ENCODE data around the gene CAMK2A.

DNA sequence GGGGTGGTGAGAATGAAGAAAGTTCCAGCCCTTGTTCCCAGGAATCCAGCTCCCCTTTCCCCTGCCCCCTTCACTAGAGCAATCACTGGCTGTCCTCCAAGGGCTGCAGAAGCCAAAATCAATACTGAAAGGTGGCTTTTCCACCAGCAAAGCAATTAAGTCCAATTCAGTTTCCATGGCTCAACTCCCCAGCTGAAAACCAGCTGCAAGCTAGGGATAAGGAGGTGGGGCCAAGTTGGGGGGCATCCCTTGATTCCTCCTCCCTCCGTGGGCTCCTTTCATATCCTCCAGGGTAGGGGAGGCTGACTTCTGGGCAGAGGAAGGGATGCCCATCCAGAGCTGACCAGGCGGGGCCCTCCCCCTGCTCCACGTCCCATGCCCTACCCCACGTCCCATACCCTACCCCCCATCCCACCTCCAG, 22.7 kb downstream of the CAMK2A start:
- TF ChIP-seq, protein P1, sequence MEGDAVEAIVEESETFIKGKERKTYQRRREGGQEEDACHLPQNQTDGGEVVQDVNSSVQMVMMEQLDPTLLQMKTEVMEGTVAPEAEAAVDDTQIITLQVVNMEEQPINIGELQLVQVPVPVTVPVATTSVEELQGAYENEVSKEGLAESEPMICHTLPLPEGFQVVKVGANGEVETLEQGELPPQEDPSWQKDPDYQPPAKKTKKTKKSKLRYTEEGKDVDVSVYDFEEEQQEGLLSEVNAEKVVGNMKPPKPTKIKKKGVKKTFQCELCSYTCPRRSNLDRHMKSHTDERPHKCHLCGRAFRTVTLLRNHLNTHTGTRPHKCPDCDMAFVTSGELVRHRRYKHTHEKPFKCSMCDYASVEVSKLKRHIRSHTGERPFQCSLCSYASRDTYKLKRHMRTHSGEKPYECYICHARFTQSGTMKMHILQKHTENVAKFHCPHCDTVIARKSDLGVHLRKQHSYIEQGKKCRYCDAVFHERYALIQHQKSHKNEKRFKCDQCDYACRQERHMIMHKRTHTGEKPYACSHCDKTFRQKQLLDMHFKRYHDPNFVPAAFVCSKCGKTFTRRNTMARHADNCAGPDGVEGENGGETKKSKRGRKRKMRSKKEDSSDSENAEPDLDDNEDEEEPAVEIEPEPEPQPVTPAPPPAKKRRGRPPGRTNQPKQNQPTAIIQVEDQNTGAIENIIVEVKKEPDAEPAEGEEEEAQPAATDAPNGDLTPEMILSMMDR (IDR thresholded peaks at IDR 0.05) = no peak
- no peak for TF ChIP-seq POLR2A (IDR thresholded peaks at IDR 0.05)
